Fibroblast of the aortic adventitia (primary cell): ENCODE measurements around the gene BEST2. TPM values are rescaled to one million over a fixed set of nuclear protein-coding genes. Genes with fewer than 3 reads are reported as not detected.

Experiments
- DNase-seq: peaks from one replicate; pipeline ENCODE4 v3.0.0-alpha.2; 2010; ENCODE audit warnings: low read depth
- H3K4me3 ChIP-seq: 2 replicates; pipeline ENCODE4 v1.5.1; 2011; ENCODE audit warnings: low read depth, mild to moderate bottlenecking, control low read depth, low read length, moderate library complexity
- total RNA-seq: library from RNA; depleted of rRNA; stranded (reverse); fragments of >200 nt; gene quantifications from 2 replicates; pipeline ENCODE4 v1.2.3, GENCODE V29; 2012; ENCODE audit warnings: low replicate concordance
- TF ChIP-seq, protein P1 (sequence below): IDR thresholded peaks from 2 replicates; pipeline ENCODE4 v1.5.1; 2011; ENCODE audit warnings: mild to moderate bottlenecking, low read length, control low read depth, inconsistent platforms; ENCODE audit not compliant: insufficient read depth

The BEST2 gene
- total RNA-seq, 1 donor: not detected

DNA sequence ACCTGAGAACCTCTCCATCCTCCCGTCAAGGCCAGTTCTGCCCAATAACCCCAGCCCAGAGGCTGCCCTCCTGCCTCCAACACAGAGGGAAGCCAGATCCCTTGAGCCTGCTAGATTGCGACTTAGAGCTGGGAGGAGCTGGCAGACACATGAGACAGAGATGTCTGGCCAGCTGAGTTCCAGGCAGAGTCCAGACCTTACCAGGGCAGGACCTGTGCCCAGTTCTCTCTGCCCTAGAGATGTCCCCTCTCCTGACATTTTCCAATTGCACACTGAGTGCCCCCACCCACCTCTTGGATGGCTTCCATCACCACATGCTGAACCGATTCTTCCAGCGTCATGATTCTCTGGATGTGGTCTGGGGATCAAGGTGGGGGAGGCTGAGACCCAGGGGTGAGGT, 20.7 kb downstream of the BEST2 start:
- no peak overlapping the region for H3K4me3 ChIP-seq
- peak; percentile 18 for DNase-seq
- TF ChIP-seq, protein P1, sequence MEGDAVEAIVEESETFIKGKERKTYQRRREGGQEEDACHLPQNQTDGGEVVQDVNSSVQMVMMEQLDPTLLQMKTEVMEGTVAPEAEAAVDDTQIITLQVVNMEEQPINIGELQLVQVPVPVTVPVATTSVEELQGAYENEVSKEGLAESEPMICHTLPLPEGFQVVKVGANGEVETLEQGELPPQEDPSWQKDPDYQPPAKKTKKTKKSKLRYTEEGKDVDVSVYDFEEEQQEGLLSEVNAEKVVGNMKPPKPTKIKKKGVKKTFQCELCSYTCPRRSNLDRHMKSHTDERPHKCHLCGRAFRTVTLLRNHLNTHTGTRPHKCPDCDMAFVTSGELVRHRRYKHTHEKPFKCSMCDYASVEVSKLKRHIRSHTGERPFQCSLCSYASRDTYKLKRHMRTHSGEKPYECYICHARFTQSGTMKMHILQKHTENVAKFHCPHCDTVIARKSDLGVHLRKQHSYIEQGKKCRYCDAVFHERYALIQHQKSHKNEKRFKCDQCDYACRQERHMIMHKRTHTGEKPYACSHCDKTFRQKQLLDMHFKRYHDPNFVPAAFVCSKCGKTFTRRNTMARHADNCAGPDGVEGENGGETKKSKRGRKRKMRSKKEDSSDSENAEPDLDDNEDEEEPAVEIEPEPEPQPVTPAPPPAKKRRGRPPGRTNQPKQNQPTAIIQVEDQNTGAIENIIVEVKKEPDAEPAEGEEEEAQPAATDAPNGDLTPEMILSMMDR: no peak

DNA sequence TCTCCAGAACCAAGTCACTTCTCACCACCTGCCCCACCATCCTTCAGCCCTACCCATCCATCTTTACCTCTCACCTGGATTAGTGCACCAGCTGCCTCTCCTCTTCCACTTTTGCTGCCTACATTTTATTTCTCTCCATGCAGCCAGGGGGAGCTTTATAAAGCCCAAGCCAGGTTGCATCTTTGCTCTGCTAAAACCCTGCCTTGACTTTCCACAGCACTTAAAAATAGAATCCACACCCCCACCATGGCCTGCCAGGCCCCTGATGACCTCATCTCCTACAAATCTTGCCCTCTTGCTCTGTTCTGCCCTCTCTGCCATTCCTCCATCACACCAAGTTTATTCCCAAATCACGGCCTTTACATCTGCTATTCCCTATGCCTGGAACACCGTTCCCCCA, 22.0 kb downstream of the BEST2 start:
- DNase-seq: peak; percentile 55
- TF ChIP-seq, protein P1: peak; percentile 58
- no peak overlapping the region for H3K4me3 ChIP-seq

DNA sequence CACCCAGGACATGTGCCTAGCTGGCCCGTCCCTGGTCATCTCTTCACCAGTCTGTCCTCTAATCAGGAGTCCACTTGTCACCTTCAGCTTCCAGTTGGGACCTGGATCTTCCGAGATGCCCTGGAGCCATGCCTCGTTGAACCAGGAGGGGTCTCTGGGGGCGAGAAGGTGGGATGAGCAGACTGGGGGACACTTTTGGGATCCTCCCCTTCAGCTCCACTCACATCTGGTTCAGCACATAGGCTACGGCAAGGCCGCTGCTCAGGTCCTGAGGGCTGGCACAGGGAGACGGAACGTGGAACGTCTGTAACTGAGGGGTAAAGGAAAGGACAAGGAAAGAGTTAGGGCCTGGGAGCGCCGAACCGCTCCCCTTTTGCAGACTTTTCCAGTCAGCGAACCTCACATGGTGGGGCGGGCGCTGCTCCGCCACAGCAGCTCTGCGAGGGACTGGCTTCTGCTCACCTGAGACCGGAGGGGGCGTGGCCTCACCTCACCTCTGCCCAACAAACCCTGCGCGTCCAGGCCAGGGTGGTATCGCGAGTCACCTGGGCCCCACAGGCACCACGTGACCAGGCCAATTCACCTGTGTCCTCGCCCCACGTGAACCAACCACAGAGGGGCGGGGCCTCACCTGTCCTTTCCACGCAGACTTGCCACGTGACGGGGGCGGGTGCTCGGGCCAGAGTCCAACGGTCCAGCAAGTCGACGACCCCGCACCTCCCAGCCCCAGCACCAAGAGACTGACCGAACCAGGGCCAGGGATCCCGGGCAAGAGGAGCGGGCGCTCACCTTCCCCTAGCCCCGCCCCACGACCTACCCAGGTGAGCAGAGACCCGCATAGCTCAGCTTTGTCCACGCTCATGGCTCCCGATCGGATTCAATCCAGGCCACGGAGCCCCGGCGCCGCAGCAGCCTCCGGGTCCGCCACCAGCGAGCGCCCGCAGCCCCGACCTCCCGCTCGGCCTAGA, 23.3 kb downstream of the BEST2 start, which contains the start of gene HOOK2:
HOOK2 (minus strand) TSS at position 965 of the 968 bp plus-strand sequence; CDS start at position 862, 103 bp downstream.
- peak within 1 kb of the TSS; percentile 84 for H3K4me3 ChIP-seq
- no peak for DNase-seq
- TF ChIP-seq, protein P1: no peak

DNA sequence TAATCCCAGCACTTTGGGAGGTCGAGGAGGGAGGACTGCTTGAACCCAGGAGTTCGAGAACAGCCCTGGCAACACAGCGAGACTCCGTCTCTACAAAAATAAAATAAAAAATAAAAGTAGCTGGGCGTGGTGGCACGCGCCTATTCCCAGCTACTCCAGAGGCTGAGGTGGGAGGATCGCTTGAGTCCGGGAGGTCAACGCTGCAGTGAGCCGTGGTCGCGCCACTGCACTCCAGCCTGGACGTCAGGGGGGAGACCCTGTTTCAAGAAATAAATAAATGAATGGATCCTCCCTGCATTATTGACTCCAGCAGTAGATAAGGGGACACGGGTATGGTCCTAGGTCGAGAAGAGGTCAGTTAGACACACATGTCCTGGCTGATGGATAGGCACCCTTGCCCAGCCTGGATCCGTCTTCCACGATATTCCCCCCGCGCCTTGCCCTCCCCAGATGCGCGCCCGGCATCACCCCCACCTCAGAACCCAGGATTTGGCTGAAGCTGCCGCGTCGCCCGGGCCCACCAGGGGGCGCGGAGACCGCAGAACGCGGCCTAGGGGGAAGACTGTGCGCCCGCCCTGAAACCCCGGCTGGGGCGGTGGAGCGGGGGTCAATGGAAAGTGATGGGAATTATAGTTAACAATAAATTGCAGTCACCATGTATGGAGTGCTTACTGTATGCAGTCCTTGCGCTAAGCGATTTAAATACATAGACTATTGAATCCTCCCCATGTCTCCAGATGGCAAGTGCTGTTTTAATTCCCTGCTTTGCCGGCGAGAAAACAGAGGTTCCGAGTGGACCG, 25.8 kb downstream of the BEST2 start:
- peak; percentile 80 for DNase-seq
- TF ChIP-seq, protein P1: peak; percentile 96
- H3K4me3 ChIP-seq: peak overlapping the region; percentile 77

DNA sequence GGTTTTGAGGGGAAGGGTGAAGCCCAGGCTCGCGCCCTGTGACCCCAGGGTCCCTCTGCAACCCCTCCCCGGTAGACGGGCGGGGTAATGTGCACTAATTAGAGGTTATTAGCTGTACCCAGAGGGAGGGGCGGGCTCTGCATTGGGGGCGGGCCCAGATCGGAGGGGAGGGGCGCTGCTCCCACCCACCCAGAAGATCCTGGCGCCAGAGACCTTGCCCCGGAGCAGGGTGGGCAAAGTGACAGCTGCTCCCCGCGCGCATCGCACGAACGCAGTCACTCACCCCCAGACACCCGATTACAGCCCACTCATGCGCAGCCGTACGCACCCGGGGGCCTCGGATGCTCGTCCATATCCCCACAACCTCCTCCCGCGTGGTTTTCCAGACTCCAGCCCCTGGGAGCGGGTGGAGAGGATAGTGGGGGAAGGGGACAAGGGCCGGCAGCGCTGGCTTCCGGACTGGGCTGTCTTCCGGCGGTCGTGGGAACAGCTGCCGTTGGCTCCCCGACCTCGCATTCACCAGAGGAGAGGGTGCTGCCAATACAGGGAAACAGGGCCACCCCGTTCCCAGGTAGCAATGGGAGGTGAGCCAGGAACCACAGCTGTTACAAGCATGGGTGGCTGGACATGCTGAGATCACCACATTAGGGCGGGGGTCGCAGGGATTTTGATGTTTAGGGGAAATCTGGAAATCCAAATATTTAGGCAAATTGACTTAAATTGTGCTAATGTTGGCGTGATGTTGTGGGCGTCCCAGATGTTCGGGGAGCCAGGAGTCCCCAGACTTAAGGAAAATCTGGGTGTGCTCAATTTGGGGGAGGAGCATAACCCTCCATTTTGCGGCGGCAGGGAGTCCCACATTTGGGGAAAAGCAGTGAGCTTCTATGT, 26.7 kb downstream of the BEST2 start:
- TF ChIP-seq, protein P1: no peak
- DNase-seq: peak; percentile 85
- H3K4me3 ChIP-seq: peak overlapping the region; percentile 77

DNA sequence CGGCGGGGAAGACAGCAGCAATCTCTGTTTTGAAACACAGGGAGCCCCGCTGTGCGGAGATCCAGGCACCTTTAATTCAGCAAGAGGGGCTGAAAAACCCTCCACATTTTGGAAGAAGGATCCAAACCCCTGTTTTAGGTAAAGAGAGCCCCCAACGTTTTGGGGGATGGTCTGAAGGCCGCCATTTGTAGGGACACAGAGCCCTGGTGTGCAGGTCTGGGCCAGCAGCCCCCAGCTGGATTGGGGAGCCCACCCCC, 27.2 kb downstream of the BEST2 start:
- no peak for DNase-seq
- peak overlapping the region; percentile 77 for H3K4me3 ChIP-seq
- TF ChIP-seq, protein P1: no peak
